HEK293T (cell line): ENCODE data around the gene NTN3.
"Not testable (repeated sequence)": the region's sequence is repeated elsewhere in the genome, so short reads cannot be mapped to it uniquely, and the experiment has no call there.

Experiments
- ELF4 ChIP-seq: fragments of 450-650 bp; IDR thresholded peaks from 2 replicates; pipeline ENCODE4 v1.6.1; 2017; ENCODE audit warnings: antibody characterized with exemption
- FOXM1 ChIP-seq: fragments of 450-650 bp; IDR thresholded peaks from 2 replicates; pipeline ENCODE4 v1.6.1; 2017; ENCODE audit warnings: mild to moderate bottlenecking, borderline replicate concordance
- NFRKB ChIP-seq: fragments of 450-650 bp; IDR thresholded peaks from 2 replicates; pipeline ENCODE4 v1.6.1; 2016; ENCODE audit warnings: mild to moderate bottlenecking, moderate library complexity

DNA sequence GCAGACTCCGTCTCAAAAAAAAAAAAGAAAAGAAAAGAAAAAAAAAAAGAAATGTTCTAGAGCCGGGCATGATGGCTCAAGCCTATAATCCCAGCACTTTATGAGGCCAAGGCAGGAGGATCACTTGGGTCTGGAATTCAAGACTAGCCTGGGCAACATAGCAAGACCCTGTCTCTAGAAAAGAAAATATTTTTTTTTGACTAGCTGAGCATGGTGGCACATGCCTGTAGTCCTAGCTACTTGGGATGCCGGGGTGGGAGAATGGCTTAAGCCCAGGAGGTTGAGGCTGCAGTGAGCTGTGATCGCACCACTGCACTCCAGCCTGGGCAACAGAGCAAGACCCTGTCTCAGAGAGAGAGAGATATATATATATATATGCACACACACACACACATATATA, 35.9 kb upstream of the NTN3 start:
- not testable (repeated sequence) for TF ChIP-seq ELF4, FOXM1, NFRKB
